Neural progenitor cell (in vitro differentiated cells): ENCODE data around the gene TPCN2. TPM values are rescaled to one million over a fixed set of nuclear protein-coding genes. Genes with fewer than 3 reads are reported as not detected.
A peak's percentile ranks its signal among the peaks of the same experiment; 100 is the strongest.

Experiments used
- DNase-seq: peaks from one replicate; pipeline ENCODE4 v3.0.0-alpha.2; 2016; ENCODE audit warnings: low spot score
- H2AFZ ChIP-seq: fragments of 200-600 bp; sonication (generic); replicated peaks from 2 replicates; pipeline ENCODE4 v1.6.1; 2016; ENCODE audit warnings: antibody characterized with exemption
- H3F3A ChIP-seq: fragments of 200-600 bp; sonication (generic); 2 replicates; pipeline ENCODE4 v1.6.1; 2016; ENCODE audit warnings: antibody characterized with exemption, low read depth
- H3K27ac ChIP-seq: fragments of 200-600 bp; sonication (generic); 2 replicates; pipeline ENCODE4 v1.5.1; 2016; ENCODE audit warnings: mild to moderate bottlenecking
- H3K27me3 ChIP-seq: fragments of 200-600 bp; sonication (generic); 2 replicates; pipeline ENCODE4 v1.6.1; 2016; ENCODE audit warnings: mild to moderate bottlenecking, moderate library complexity
- H3K36me3 ChIP-seq: fragments of 200-600 bp; sonication (generic); 2 replicates; pipeline ENCODE4 v1.5.1; 2016
- H3K4me1 ChIP-seq: fragments of 200-600 bp; sonication (generic); 2 replicates; pipeline ENCODE4 v1.6.1; 2016; ENCODE audit warnings: mixed run types
- H3K4me2 ChIP-seq: fragments of 200-600 bp; sonication (generic); 2 replicates; pipeline ENCODE4 v1.6.1; 2016
- H3K4me3 ChIP-seq: fragments of 200-600 bp; sonication (generic); 2 replicates; pipeline ENCODE4 v1.5.1; 2016
- H3K79me2 ChIP-seq: fragments of 200-600 bp; sonication (generic); 2 replicates; pipeline ENCODE4 v1.6.1; 2016; ENCODE audit warnings: low read depth
- H3K9ac ChIP-seq: fragments of 200-600 bp; sonication (generic); 2 replicates; pipeline ENCODE4 v1.6.1; 2016
- H3K9me3 ChIP-seq: fragments of 200-600 bp; sonication (generic); 2 replicates; pipeline ENCODE4 v1.5.1; 2016; ENCODE audit warnings: low read depth
- H4K20me1 ChIP-seq: fragments of 200-600 bp; sonication (generic); 2 replicates; pipeline ENCODE4 v1.6.1; 2016; ENCODE audit warnings: low read depth
- H3K27ac Mint-ChIP-seq: 3 replicates; pipeline ENCODE4 v1.8.0; 2021; ENCODE audit warnings: mixed read lengths
- H3K27me3 Mint-ChIP-seq: 2 replicates; pipeline ENCODE4 v1.8.0; 2022; ENCODE audit warnings: low read depth, mild to moderate bottlenecking, inconsistent platforms, moderate library complexity, mixed read lengths; ENCODE audit not compliant: insufficient read depth
- H3K36me3 Mint-ChIP-seq: 3 replicates; pipeline ENCODE4 v1.8.0; 2021; ENCODE audit warnings: mixed read lengths
- H3K4me1 Mint-ChIP-seq: 3 replicates; pipeline ENCODE4 v1.8.0; 2021; ENCODE audit warnings: mixed read lengths
- H3K4me3 Mint-ChIP-seq: 3 replicates; pipeline ENCODE4 v1.8.0; 2021; ENCODE audit warnings: mild to moderate bottlenecking, moderate library complexity, mixed read lengths
- H3K9me3 Mint-ChIP-seq: 3 replicates; pipeline ENCODE4 v1.8.0; 2020; ENCODE audit warnings: mixed read lengths
- EZH2 ChIP-seq: fragments of 200-600 bp; sonication (generic); IDR thresholded peaks from 2 replicates; pipeline ENCODE4 v1.6.1; 2017; ENCODE audit warnings: antibody characterized with exemption, mild to moderate bottlenecking, moderate library complexity
- EZH2phosphoT487 ChIP-seq: fragments of 200-600 bp; sonication (generic); IDR thresholded peaks from 2 replicates; pipeline ENCODE4 v1.6.1; 2017; ENCODE audit warnings: antibody characterized with exemption
- total RNA-seq: library from RNA; depleted of rRNA; stranded (reverse); fragments of >200 nt; gene quantifications from 2 replicates; pipeline ENCODE4 v1.2.3, GENCODE V29; 2015; ENCODE audit warnings: low replicate concordance
- TF ChIP-seq, protein P1 (sequence below): fragments of 200-600 bp; sonication (generic); IDR thresholded peaks from 2 replicates; pipeline ENCODE4 v1.5.1; 2017; ENCODE audit warnings: antibody characterized with exemption, mild to moderate bottlenecking

TPCN2 gene
- total RNA-seq, 1 donor from 2014 or later, result 7.2 TPM

DNA sequence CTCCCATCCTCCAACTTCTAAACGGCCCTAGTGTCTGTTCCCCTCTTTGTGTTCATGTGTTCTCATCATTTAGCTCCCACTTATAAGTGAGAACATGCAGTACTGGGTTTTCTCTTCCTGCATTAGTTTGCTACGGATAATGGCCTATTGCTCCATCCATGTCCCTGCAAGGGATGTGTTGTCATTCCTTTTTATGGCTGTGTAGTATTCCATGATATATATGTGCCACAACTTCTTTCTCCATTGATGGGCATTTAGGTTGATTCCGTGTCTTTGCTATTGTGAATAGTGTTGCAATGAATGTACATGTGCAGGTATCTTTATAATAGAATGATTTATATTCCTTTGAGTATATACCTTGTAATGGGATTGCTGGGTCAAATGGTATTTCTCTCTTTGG, 101.4 kb downstream of the TPCN2 start:
- no peak for DNase-seq
- H3K36me3 Mint-ChIP-seq, result peaks cover 4% of the 10 kb centered on the region
- Histone ChIP-seq H2AFZ (no peak overlapping the region), H3K9ac (no peak overlapping the region), H3K4me1 (peaks cover 25% of the 10 kb centered on the region), H3K79me2 (no peaks in the 10 kb centered on the region), H3K4me3 (no peak overlapping the region), H3K9me3 (no peaks in the 10 kb centered on the region), H3K27me3 (no peaks in the 10 kb centered on the region), H3F3A (peaks cover 12% of the 10 kb centered on the region), H3K36me3 (no peaks in the 10 kb centered on the region), H3K4me2 (no peak overlapping the region), H3K27ac (no peak overlapping the region), H4K20me1 (no peaks in the 10 kb centered on the region)
- H3K27ac Mint-ChIP-seq, result no peak overlapping the region
- H3K27me3 Mint-ChIP-seq, result peaks cover 2% of the 10 kb centered on the region
- H3K9me3 Mint-ChIP-seq, result peaks cover 21% of the 10 kb centered on the region
- H3K4me1 Mint-ChIP-seq, result peaks cover 28% of the 10 kb centered on the region
- no peak overlapping the region for H3K4me3 Mint-ChIP-seq
- TF ChIP-seq, protein P1, sequence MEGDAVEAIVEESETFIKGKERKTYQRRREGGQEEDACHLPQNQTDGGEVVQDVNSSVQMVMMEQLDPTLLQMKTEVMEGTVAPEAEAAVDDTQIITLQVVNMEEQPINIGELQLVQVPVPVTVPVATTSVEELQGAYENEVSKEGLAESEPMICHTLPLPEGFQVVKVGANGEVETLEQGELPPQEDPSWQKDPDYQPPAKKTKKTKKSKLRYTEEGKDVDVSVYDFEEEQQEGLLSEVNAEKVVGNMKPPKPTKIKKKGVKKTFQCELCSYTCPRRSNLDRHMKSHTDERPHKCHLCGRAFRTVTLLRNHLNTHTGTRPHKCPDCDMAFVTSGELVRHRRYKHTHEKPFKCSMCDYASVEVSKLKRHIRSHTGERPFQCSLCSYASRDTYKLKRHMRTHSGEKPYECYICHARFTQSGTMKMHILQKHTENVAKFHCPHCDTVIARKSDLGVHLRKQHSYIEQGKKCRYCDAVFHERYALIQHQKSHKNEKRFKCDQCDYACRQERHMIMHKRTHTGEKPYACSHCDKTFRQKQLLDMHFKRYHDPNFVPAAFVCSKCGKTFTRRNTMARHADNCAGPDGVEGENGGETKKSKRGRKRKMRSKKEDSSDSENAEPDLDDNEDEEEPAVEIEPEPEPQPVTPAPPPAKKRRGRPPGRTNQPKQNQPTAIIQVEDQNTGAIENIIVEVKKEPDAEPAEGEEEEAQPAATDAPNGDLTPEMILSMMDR, result no peak
- TF ChIP-seq EZH2phosphoT487 (no peak), EZH2 (no peak)

- H4K20me1 ChIP-seq, result no peaks in the 10 kb centered on the region
- peak overlapping the region; percentile 96 for H3K27ac Mint-ChIP-seq
- no peaks in the 10 kb centered on the region for H3K79me2 ChIP-seq
- no peak for TF ChIP-seq EZH2phosphoT487
- TF ChIP-seq, protein P1, result no peak
- TF ChIP-seq EZH2, result no peak
- H3K36me3 Mint-ChIP-seq, result peaks cover 4% of the 10 kb centered on the region
- peaks cover 2% of the 10 kb centered on the region for H3K27me3 Mint-ChIP-seq
- H3K36me3 ChIP-seq, result no peaks in the 10 kb centered on the region
- peaks cover 37% of the 10 kb centered on the region for H3K4me1 Mint-ChIP-seq
- H3K4me3 ChIP-seq, result no peak overlapping the region
- no peak for DNase-seq
- no peak overlapping the region for H3K4me3 Mint-ChIP-seq
- H3K9me3 Mint-ChIP-seq, result peaks cover 15% of the 10 kb centered on the region
- H3K27me3 ChIP-seq, result no peaks in the 10 kb centered on the region
- H3K9me3 ChIP-seq, result no peaks in the 10 kb centered on the region
- no peak overlapping the region for H3K27ac ChIP-seq
- peak overlapping the region; percentile 78 for H2AFZ ChIP-seq
- peaks cover 16% of the 10 kb centered on the region for H3F3A ChIP-seq
- peaks cover 34% of the 10 kb centered on the region for H3K4me1 ChIP-seq
- H3K4me2 ChIP-seq, result peak overlapping the region; percentile 11
- no peak overlapping the region for H3K9ac ChIP-seq
Observed at GRCh38 chr11:69151836-69152235, 103.1 kb downstream of the TPCN2 start.

DNA sequence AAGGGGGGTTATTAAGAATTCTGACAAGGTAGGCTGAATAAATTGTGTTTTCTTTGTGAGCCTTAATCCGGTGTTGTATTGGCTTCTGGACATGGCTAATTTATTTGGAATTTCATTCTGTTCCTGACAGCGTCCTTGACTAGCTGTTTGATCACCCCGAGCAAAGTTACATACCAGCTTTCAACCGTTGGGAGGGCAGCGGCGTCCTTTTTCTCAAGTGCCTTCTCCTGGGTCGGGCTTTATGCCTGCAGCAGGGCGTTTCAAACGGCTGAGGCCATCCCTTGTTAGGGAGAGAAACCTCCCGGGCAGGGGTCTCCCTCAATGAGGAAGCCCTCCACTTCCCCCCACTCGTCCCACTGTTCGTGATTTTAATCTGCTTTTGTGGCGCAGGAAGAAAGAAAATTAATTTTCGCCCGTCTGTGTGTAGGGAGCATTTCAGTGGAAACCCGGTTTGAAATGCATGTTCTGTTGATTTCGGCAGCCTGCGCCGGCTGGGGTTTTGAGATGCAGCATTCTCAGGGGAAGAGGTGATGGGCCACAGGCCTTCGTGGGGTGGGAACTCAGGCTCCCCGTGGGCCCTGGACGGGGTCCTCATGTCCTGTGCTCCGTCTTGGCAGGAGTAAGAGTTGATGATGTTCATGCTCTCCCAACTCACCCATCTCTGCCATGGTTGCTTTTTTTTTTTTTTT, 104.1 kb downstream of the TPCN2 start:
- Histone ChIP-seq H3K36me3 (no peaks in the 10 kb centered on the region), H3F3A (peaks cover 19% of the 10 kb centered on the region), H2AFZ (peak overlapping the region; percentile 48), H3K4me3 (no peak overlapping the region), H4K20me1 (no peaks in the 10 kb centered on the region), H3K79me2 (no peaks in the 10 kb centered on the region), H3K4me1 (peaks cover 43% of the 10 kb centered on the region), H3K9me3 (no peaks in the 10 kb centered on the region), H3K4me2 (peak overlapping the region; percentile 40), H3K9ac (no peak overlapping the region), H3K27me3 (no peaks in the 10 kb centered on the region), H3K27ac (no peak overlapping the region)
- Mint-ChIP-seq H3K4me1 (peaks cover 37% of the 10 kb centered on the region), H3K36me3 (peaks cover 4% of the 10 kb centered on the region), H3K4me3 (peak overlapping the region; percentile 35), H3K27ac (peak overlapping the region; percentile 96), H3K27me3 (peaks cover 2% of the 10 kb centered on the region), H3K9me3 (peaks cover 15% of the 10 kb centered on the region)
- TF ChIP-seq EZH2, result no peak
- TF ChIP-seq, protein P1, result no peak
- TF ChIP-seq EZH2phosphoT487, result no peak
- DNase-seq, result peak; percentile 42
